Activated CD8-positive, alpha-beta memory T cell treated with anti-CD3 and anti-CD28 coated beads, Interleukin-2, amount 50 U/mL, for 4 hours (primary cell): Measurements from ENCODE around the gene MINDY1.

Source experiments
- DNase-seq: peaks from one replicate; pipeline ENCODE4 v3.0.0-alpha.2; 2020

Gene MINDY1

GRCh38 chr1:150963321-150964163 is 43.2 kb downstream of the MINDY1 start:
- no peak for DNase-seq

- DNase-seq, result no peak
These were observed 44.9 kb downstream of the MINDY1 start for GRCh38 chr1:150961756-150962155.

- DNase-seq, result no peak
These were observed 46.1 kb downstream of the MINDY1 start for GRCh38 chr1:150960646-150961045.

- DNase-seq, result no peak
These were observed 49.0 kb downstream of the MINDY1 start for GRCh38 chr1:150957666-150958065.

- DNase-seq, result no peak
These were observed 51.4 kb downstream of the MINDY1 start for GRCh38 chr1:150955280-150955679.

- no peak for DNase-seq
These were observed 52.0 kb downstream of the MINDY1 start for GRCh38 chr1:150954708-150955107.
